GM12878 (cell line): ENCODE measurements around the gene DPF3. TPM values are rescaled to one million over a fixed set of nuclear protein-coding genes. Genes with fewer than 3 reads are reported as not detected.

Source experiments
- ATAC-seq: fragments of 200-7000 bp; cut with Tn5 transposase; 3 replicates; pipeline ENCODE4 v1.9.1; 2020; ENCODE audit warnings: mild to moderate bottlenecking, moderate library complexity
- BruUV-seq: library from RNA; stranded (reverse); fragments of 400-500 nt; replicated peaks from 2 replicates; lab custom pipeline; 2021; lab: Mats Ljungman, UMichigan
- CTCF ChIA-PET: fragments of 300-600 bp; sonication (Branson Sonifier 250); formaldehyde crosslinking; extraction: SDS; loops from one replicate; lab custom pipeline; 2021; ENCODE audit warnings: inconsistent platforms; lab: Yijun Ruan, JAX
- POLR2A ChIA-PET: fragments of 350-600 bp; formaldehyde crosslinking; extraction: SDS; loops from one replicate; lab custom pipeline; 2021; ENCODE audit warnings: inconsistent platforms; lab: Charles Lee
- RAD21 ChIA-PET: fragments of 300-600 bp; sonication (Branson Sonifier 250); formaldehyde crosslinking; loops from one replicate; lab custom pipeline; 2023; ENCODE audit warnings: antibody characterized with exemption; ENCODE audit not compliant: unreplicated experiment; lab: Charles Lee
- SMC1A ChIA-PET: fragments of 300-600 bp; sonication (Branson Sonifier 250); formaldehyde crosslinking; loops from one replicate; lab custom pipeline; 2023; ENCODE audit not compliant: unreplicated experiment, uncharacterized antibody; lab: Charles Lee
- DNase-seq: peaks from one replicate; pipeline ENCODE4 v3.0.0-alpha.2; 2011; ENCODE audit warnings: low read depth, low spot score
- FAIRE-seq: peaks from 3 replicates; lab custom pipeline; 2011; peaks lifted over from hg19 to GRCh38; lab: Jason Lieb, UNC
- H2AFZ ChIP-seq: 2 replicates; pipeline ENCODE4 v1.6.0; 2011; ENCODE audit warnings: low read depth, low read length, control low read depth; ENCODE audit not compliant: control insufficient read depth
- H3K27ac ChIP-seq: 2 replicates; pipeline ENCODE4 v1.5.1; 2011; ENCODE audit warnings: control low read depth; ENCODE audit not compliant: control insufficient read depth, insufficient read depth
- H3K27me3 ChIP-seq, 2 experiments: replicated peaks in 1 of 2; 2 replicates each; pipeline versions ENCODE4 v1.6.0 to v1.6.1; 2011; ENCODE audit warnings: low read length in 1 of 2; ENCODE audit not compliant: control insufficient read depth in 2 of 2, insufficient read depth in 2 of 2
- H3K36me3 ChIP-seq, 2 experiments: 2 replicates each; pipeline ENCODE4 v1.5.1; 2011; ENCODE audit warnings: low read length in 1 of 2; ENCODE audit not compliant: control insufficient read depth in 2 of 2, insufficient read depth in 2 of 2
- H3K4me1 ChIP-seq: 2 replicates; pipeline ENCODE4 v1.6.1; 2011; ENCODE audit warnings: mild to moderate bottlenecking, low read length, moderate library complexity, mixed read lengths; ENCODE audit not compliant: control insufficient read depth, insufficient read depth
- H3K4me2 ChIP-seq: 2 replicates; pipeline ENCODE4 v1.6.0; 2011; ENCODE audit warnings: control low read depth; ENCODE audit not compliant: control insufficient read depth, insufficient read depth
- H3K4me3 ChIP-seq: fragments of 200-600 bp; sonication (generic); 2 replicates; pipeline ENCODE4 v1.5.1; 2016
- H3K79me2 ChIP-seq: 2 replicates; pipeline ENCODE4 v1.6.0; 2011; ENCODE audit warnings: low read length; ENCODE audit not compliant: control insufficient read depth, insufficient read depth
- H3K9ac ChIP-seq: 2 replicates; pipeline ENCODE4 v1.8.0; 2011; ENCODE audit warnings: low read length, control low read depth, mixed read lengths; ENCODE audit not compliant: control insufficient read depth, insufficient read depth
- H3K9me3 ChIP-seq: replicated peaks from 3 replicates; pipeline ENCODE4 v1.5.1; 2011; ENCODE audit warnings: mild to moderate bottlenecking, low read length; ENCODE audit not compliant: control insufficient read depth, insufficient read depth
- H4K20me1 ChIP-seq: 2 replicates; pipeline ENCODE4 v1.6.0; 2011; ENCODE audit not compliant: control insufficient read depth, insufficient read depth
- BMI1 ChIP-seq: fragments of 450-650 bp; IDR thresholded peaks from 2 replicates; pipeline ENCODE4 v1.6.1; 2016; ENCODE audit warnings: mild to moderate bottlenecking, moderate library complexity, borderline replicate concordance
- CREB1 ChIP-seq: IDR thresholded peaks from 2 replicates; pipeline ENCODE4 v1.6.1; 2012; ENCODE audit warnings: low read depth, mild to moderate bottlenecking, inconsistent platforms
- JUNB ChIP-seq: IDR thresholded peaks from 2 replicates; pipeline ENCODE4 v1.6.1; 2016; ENCODE audit warnings: antibody characterized with exemption, mild to moderate bottlenecking
- KAT2A ChIP-seq: conservative IDR thresholded peaks from 2 replicates; pipeline ENCODE4 v1.6.1; 2011; ENCODE audit warnings: low read depth, low read length; ENCODE audit not compliant: control insufficient read depth
- POU2F2 ChIP-seq: IDR thresholded peaks from 3 replicates; pipeline ENCODE4 v1.6.1; 2011; ENCODE audit warnings: low read depth, mild to moderate bottlenecking, low read length, borderline replicate concordance
- RBBP5 ChIP-seq: fragments of 200-600 bp; sonication (generic); conservative IDR thresholded peaks from 2 replicates; pipeline ENCODE4 v1.6.1; 2016
- TARDBP ChIP-seq: IDR thresholded peaks from 2 replicates; pipeline ENCODE4 v1.6.1; 2016; ENCODE audit warnings: borderline replicate concordance
- WGBS: methylation state at CpG from one replicate; pipeline ENCODE4 v1.1.6; 2016; ENCODE audit warnings: low lambda C conversion rate; ENCODE audit not compliant: insufficient replicate concordance, insufficient coverage; ENCODE audit errors: missing lambda C conversion rate; 5-methylcytosine and 5-hydroxymethylcytosine counted together
- in situ Hi-C: fragments of 300-500 bp; cut with MboI; formaldehyde crosslinking; loops from 9 replicates; pipeline ENCODE4 v1.14.3; 2018; ENCODE audit warnings: mixed read lengths
- intact Hi-C: fragments of 100-400 bp; cut with micrococcal nuclease; formaldehyde crosslinking; loops from one replicate; pipeline ENCODE4 v1.14.2; 2022; ENCODE audit not compliant: unreplicated experiment
- polyA plus RNA-seq, 11 experiments: library from polyadenylated mRNA; depleted of rRNA in 4 of 11; unstranded in 6 of 11; stranded (reverse) in 5 of 11; fragments of >200 nt; fragmentation: Nextera tagmentation in 4 of 11; fragmentation: Illumina TruSeq in 1 of 11; extraction: Ambion mirVana in 4 of 11; extraction: Trizol in 1 of 11; gene quantifications; 1 replicate in 1 of 11; 2 replicates in 10 of 11; pipeline versions ENCODE4 v1.2.1 to v1.2.3, GENCODE V29; 2011 to 2016; ENCODE audit warnings: inconsistent platforms in 2 of 11, missing spikeins in 2 of 11, low read depth in 1 of 11
- total RNA-seq, 4 experiments: library from RNA; depleted of rRNA in 3 of 4; stranded (reverse); fragments of >200 nt in 3 of 4; fragmentation: Illumina TruSeq in 1 of 4; extraction: Trizol in 1 of 4; gene quantifications; 2 replicates each; pipeline versions ENCODE4 v1.2.1 to v1.2.3, GENCODE V29; 2013 to 2021
- TF ChIP-seq, protein P1 (sequence below): IDR thresholded peaks from 2 replicates; pipeline ENCODE4 v1.6.1; 2011; ENCODE audit warnings: mild to moderate bottlenecking, low read depth, low read length, moderate library complexity; ENCODE audit not compliant: insufficient replicate concordance

The DPF3 gene
- total and polyA plus RNA-seq, 10 of the 15 experiments (the other 5 are each of a cell fraction or from before 2014, with no cell fraction given) = 0.69 to 8.0 (median 2.2) TPM

DNA sequence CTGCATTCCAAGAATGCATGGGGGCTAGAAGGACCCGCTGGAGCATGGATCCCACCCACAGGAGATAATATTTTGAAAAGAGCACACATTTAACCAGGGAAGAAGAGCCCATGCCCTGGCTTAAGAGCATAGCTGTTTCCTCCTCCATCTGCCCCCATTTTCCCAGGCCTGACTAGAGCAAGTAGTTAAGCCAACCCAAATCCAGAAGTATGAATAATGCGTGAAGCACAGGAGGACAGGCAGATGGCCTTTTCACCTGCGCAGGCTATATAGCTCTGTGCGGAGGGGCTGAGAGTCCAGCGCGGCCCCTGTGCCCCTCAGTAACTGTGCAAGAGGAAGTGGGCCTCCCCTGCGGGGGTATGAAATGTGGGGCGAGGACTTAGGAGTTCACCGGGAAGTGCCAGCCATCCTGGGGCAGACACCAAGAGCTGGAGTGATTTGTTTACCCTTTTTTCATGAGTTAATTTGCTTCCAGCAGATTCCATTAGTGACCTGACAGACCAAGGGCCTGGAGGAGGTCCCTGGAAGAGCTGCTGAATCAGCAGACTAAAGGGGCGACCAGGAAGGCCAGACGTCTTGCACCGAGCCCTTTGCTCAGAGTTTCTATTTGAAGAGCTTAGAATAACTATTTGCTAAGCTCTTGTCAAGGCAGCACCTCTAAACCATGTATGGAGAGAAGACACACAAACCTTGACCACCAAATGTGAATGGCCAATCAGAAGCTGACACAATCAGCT, 37.2 kb downstream of the DPF3 start:
- ATAC-seq = no peak
- 84% methylated on average over 12 of the region's 12 CpGs for WGBS
- CTCF ChIA-PET = interaction anchor here (1.1 to 1.3 kb wide), 3 partner anchors 10 to 93 kb away, joined by 3 read pairs; no protein-coding TSS in a partner anchor
- FAIRE-seq = no peak
- no peaks in the 10 kb centered on the region for H3K79me2 ChIP-seq
- intact Hi-C loops = no loop called here
- H3K9me3 ChIP-seq = no peaks in the 10 kb centered on the region
- peaks cover 3% of the 10 kb centered on the region for H3K4me1 ChIP-seq
- H4K20me1 ChIP-seq = no peaks in the 10 kb centered on the region
- H3K4me2 ChIP-seq = no peak overlapping the region
- H3K27ac ChIP-seq = no peak overlapping the region
- H3K9ac ChIP-seq = no peak overlapping the region
- no peak overlapping the region for H2AFZ ChIP-seq
- H3K36me3 ChIP-seq = no peaks in the 10 kb centered on the region
- SMC1A ChIA-PET = interaction anchor here (1.0 to 2.0 kb wide), 7 partner anchors 25 to 340 kb away, joined by 3 to 4 read pairs (median 3); no protein-coding TSS in a partner anchor
- H3K4me3 ChIP-seq = no peak overlapping the region
- TF ChIP-seq RBBP5 = no peak
- TF ChIP-seq TARDBP = no peak
- no peak for TF ChIP-seq CREB1
- no peak for TF ChIP-seq POU2F2
- no peak for TF ChIP-seq JUNB
- no peak for TF ChIP-seq BMI1
- TF ChIP-seq KAT2A = no peak
- TF ChIP-seq, protein P1, sequence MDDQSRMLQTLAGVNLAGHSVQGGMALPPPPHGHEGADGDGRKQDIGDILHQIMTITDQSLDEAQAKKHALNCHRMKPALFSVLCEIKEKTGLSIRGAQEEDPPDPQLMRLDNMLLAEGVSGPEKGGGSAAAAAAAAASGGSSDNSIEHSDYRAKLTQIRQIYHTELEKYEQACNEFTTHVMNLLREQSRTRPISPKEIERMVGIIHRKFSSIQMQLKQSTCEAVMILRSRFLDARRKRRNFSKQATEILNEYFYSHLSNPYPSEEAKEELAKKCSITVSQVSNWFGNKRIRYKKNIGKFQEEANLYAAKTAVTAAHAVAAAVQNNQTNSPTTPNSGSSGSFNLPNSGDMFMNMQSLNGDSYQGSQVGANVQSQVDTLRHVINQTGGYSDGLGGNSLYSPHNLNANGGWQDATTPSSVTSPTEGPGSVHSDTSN = no peak
- TF ChIP-seq, all 136 proteins: peak for 0
- DNase-seq = no peak
- POLR2A ChIA-PET = interaction anchor here (0.6 to 1.0 kb wide), 3 partner anchors 20 to 38 kb away, joined by 3 read pairs; partner anchors contain the start of gene DPF3
- no TSS peak for BruUV-seq
- RAD21 ChIA-PET = interaction anchor here (0.7 to 1.3 kb wide), 2 partner anchors 37 to 342 kb away, joined by 3 to 4 read pairs; partner anchors contain the start of gene DPF3
- H3K27me3 ChIP-seq = no peaks in the 10 kb centered on the region
- in situ Hi-C loops = no loop called here
